ENCODE results near the gene PDE4B. TPM values are rescaled to one million over a fixed set of nuclear protein-coding genes. Genes with fewer than 3 reads are reported as not detected.

PDE4B gene
- total RNA-seq, 1 donor from 2014 or later: 7.6 TPM

DNA sequence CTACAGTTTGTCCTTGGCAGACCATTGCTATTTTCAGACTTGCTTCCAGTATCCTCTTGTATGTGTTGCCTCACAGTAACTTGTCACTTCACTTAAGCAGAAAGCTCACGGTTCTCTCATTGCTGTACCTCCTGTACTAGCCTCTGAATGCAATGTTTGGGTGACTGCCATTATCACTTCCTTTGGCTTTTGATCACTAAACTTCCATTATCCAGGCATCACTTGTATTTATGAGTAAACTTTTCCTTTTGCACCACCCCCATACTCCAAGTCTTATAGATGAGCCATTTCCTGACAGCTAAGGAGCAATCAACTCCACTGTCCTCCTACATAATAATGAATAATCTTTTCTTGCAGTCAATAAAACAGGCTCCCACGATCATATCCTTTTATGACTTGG lies 255.3 kb downstream of the PDE4B start:
- FAIRE-seq: no peak
- Mint-ChIP-seq H3K27ac (ENCODE audit: unreplicated experiment) (no peak overlapping the region), H3K4me3 (ENCODE audit: unreplicated experiment) (no peak overlapping the region), H3K4me1 (ENCODE audit: low read depth, unreplicated experiment) (peaks cover 4% of the 10 kb centered on the region), H3K9me3 (ENCODE audit: unreplicated experiment) (no peaks in the 10 kb centered on the region), H3K27me3 (ENCODE audit: low read depth, unreplicated experiment) (no peaks in the 10 kb centered on the region), H3K36me3 (ENCODE audit: low read depth, unreplicated experiment) (no peaks in the 10 kb centered on the region)
- no peaks in the 10 kb centered on the region for H3K36me3 ChIP-seq (ENCODE audit: insufficient read depth, low read length)
- no peaks in the 10 kb centered on the region for H4K20me1 ChIP-seq (ENCODE audit: insufficient read depth, low read length)
- H3K4me3 ChIP-seq (ENCODE audit: insufficient read depth, low read depth, low read length): no peak overlapping the region
- no peaks in the 10 kb centered on the region for H3K4me1 ChIP-seq (ENCODE audit: insufficient read depth, low read length)
- H3K27ac ChIP-seq (ENCODE audit: low read depth, low read length): no peak overlapping the region
- H3K79me2 ChIP-seq (ENCODE audit: insufficient read depth, low read length): no peaks in the 10 kb centered on the region
- TF ChIP-seq, protein P1, sequence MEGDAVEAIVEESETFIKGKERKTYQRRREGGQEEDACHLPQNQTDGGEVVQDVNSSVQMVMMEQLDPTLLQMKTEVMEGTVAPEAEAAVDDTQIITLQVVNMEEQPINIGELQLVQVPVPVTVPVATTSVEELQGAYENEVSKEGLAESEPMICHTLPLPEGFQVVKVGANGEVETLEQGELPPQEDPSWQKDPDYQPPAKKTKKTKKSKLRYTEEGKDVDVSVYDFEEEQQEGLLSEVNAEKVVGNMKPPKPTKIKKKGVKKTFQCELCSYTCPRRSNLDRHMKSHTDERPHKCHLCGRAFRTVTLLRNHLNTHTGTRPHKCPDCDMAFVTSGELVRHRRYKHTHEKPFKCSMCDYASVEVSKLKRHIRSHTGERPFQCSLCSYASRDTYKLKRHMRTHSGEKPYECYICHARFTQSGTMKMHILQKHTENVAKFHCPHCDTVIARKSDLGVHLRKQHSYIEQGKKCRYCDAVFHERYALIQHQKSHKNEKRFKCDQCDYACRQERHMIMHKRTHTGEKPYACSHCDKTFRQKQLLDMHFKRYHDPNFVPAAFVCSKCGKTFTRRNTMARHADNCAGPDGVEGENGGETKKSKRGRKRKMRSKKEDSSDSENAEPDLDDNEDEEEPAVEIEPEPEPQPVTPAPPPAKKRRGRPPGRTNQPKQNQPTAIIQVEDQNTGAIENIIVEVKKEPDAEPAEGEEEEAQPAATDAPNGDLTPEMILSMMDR (IDR thresholded peaks at IDR 0.05; ENCODE audit: insufficient read depth, low read depth, low read length): no peak
- TF ChIP-seq EZH2 (IDR thresholded peaks at IDR 0.05; ENCODE audit: insufficient read depth, low read length): no peak
- no peak overlapping the region for H3K4me2 ChIP-seq (ENCODE audit: low read length)
- H2AFZ ChIP-seq (ENCODE audit: low read depth, low read length): no peak overlapping the region
- H3K9me3 ChIP-seq (ENCODE audit: insufficient read depth, low read depth, low read length): no peaks in the 10 kb centered on the region
- DNase-seq (ENCODE audit: low read depth): no peak
- H3K27me3 ChIP-seq (ENCODE audit: insufficient read depth, low read length): no peaks in the 10 kb centered on the region
- H3K9ac ChIP-seq (ENCODE audit: low read length): no peak overlapping the region

DNA sequence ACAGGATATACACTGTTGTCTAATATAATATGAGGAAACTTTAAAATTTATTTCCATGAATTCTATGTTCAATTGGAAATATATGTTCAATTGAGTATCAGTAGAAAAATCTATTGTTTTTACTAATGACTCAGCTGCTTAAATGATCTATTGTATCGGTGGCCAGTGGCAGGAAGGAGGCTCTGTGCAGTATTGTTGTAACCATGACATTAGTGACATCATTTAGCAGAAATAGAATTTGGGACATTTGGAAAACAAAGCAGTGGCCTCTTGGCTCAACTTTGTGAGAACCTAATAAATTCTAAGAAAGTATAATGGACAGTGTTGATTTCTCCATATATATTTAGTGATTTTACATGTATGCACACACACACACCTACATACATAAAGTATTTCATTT lies 257.4 kb downstream of the PDE4B start:
- TF ChIP-seq, protein P1 (IDR thresholded peaks at IDR 0.05; ENCODE audit: insufficient read depth, low read depth, low read length): no peak
- no peak for TF ChIP-seq EZH2 (IDR thresholded peaks at IDR 0.05; ENCODE audit: insufficient read depth, low read length)

DNA sequence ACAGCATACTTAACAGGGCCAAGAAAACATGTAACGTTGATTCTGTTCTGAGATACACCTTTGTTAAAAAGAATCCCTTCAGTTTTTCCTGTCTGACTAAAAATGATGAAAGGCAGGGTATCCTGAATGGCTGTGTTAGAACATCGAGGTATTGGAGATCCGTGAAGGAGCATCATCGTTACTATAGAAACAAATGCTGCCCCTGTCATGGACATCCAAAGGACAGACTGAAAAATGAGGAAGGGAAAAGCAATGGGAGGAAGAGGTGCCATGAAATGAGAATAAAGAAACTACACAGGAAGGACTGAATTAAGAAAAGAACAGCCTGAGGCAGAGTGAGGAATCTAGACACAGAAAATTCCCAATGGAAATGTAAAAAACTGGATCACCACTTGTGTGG lies 257.9 kb downstream of the PDE4B start:
- Mint-ChIP-seq H3K27me3 (ENCODE audit: low read depth, unreplicated experiment) (no peaks in the 10 kb centered on the region), H3K4me3 (ENCODE audit: unreplicated experiment) (no peak overlapping the region), H3K9me3 (ENCODE audit: unreplicated experiment) (no peaks in the 10 kb centered on the region), H3K36me3 (ENCODE audit: low read depth, unreplicated experiment) (no peaks in the 10 kb centered on the region), H3K27ac (ENCODE audit: unreplicated experiment) (no peak overlapping the region), H3K4me1 (ENCODE audit: low read depth, unreplicated experiment) (peaks cover 4% of the 10 kb centered on the region)
- no peak overlapping the region for H3K4me3 ChIP-seq (ENCODE audit: insufficient read depth, low read depth, low read length)
- no peaks in the 10 kb centered on the region for H4K20me1 ChIP-seq (ENCODE audit: insufficient read depth, low read length)
- H2AFZ ChIP-seq (ENCODE audit: low read depth, low read length): no peak overlapping the region
- H3K9ac ChIP-seq (ENCODE audit: low read length): no peak overlapping the region
- no peaks in the 10 kb centered on the region for H3K36me3 ChIP-seq (ENCODE audit: insufficient read depth, low read length)
- H3K9me3 ChIP-seq (ENCODE audit: insufficient read depth, low read depth, low read length): no peaks in the 10 kb centered on the region
- TF ChIP-seq, protein P1 (IDR thresholded peaks at IDR 0.05; ENCODE audit: insufficient read depth, low read depth, low read length): no peak
- TF ChIP-seq EZH2 (IDR thresholded peaks at IDR 0.05; ENCODE audit: insufficient read depth, low read length): no peak
- FAIRE-seq: no peak
- no peaks in the 10 kb centered on the region for H3K79me2 ChIP-seq (ENCODE audit: insufficient read depth, low read length)
- H3K4me2 ChIP-seq (ENCODE audit: low read length): no peak overlapping the region
- no peaks in the 10 kb centered on the region for H3K4me1 ChIP-seq (ENCODE audit: insufficient read depth, low read length)
- no peaks in the 10 kb centered on the region for H3K27me3 ChIP-seq (ENCODE audit: insufficient read depth, low read length)
- H3K27ac ChIP-seq (ENCODE audit: low read depth, low read length): no peak overlapping the region
- no peak for DNase-seq (ENCODE audit: low read depth)

More for the DNA sequence above, 257.4 kb downstream of the PDE4B start:
- no peaks in the 10 kb centered on the region for H3K27me3 Mint-ChIP-seq (ENCODE audit: low read depth, unreplicated experiment)
- Histone ChIP-seq H4K20me1 (ENCODE audit: insufficient read depth, low read length) (no peaks in the 10 kb centered on the region), H3K27me3 (ENCODE audit: insufficient read depth, low read length) (no peaks in the 10 kb centered on the region), H3K4me1 (ENCODE audit: insufficient read depth, low read length) (no peaks in the 10 kb centered on the region), H3K36me3 (ENCODE audit: insufficient read depth, low read length) (no peaks in the 10 kb centered on the region), H3K9ac (ENCODE audit: low read length) (no peak overlapping the region), H3K9me3 (ENCODE audit: insufficient read depth, low read depth, low read length) (no peaks in the 10 kb centered on the region), H3K27ac (ENCODE audit: low read depth, low read length) (no peak overlapping the region), H2AFZ (ENCODE audit: low read depth, low read length) (no peak overlapping the region), H3K4me3 (ENCODE audit: insufficient read depth, low read depth, low read length) (no peak overlapping the region), H3K79me2 (ENCODE audit: insufficient read depth, low read length) (no peaks in the 10 kb centered on the region), H3K4me2 (ENCODE audit: low read length) (no peak overlapping the region)
- H3K4me1 Mint-ChIP-seq (ENCODE audit: low read depth, unreplicated experiment): peaks cover 4% of the 10 kb centered on the region
- no peaks in the 10 kb centered on the region for H3K36me3 Mint-ChIP-seq (ENCODE audit: low read depth, unreplicated experiment)
- no peak overlapping the region for H3K27ac Mint-ChIP-seq (ENCODE audit: unreplicated experiment)
- no peak for FAIRE-seq
- H3K9me3 Mint-ChIP-seq (ENCODE audit: unreplicated experiment): no peaks in the 10 kb centered on the region
- no peak for DNase-seq (ENCODE audit: low read depth)
- H3K4me3 Mint-ChIP-seq (ENCODE audit: unreplicated experiment): no peak overlapping the region
